Forelimb muscle (tissue), 1 donor: ENCODE results near the gene LPO. TPM values are rescaled to one million over a fixed set of nuclear protein-coding genes. Genes with fewer than 3 reads are reported as not detected.

ENCODE experiments used
- DNase-seq: peaks from one replicate; pipeline ENCODE4 v3.0.0-alpha.2; 2013; ENCODE audit warnings: low read depth
- polyA plus RNA-seq: library from polyadenylated mRNA; unstranded; fragments of 120-200 nt; gene quantifications from one replicate; pipeline ENCODE4 v1.2.1, GENCODE V29; 2013; ENCODE audit not compliant: insufficient read length

The LPO gene
- polyA plus RNA-seq, 1 donor, result 0.19 TPM

- DNase-seq, result no peak
Observed at GRCh38 chr17:58229384-58229783, 9.0 kb upstream of the LPO start.

GRCh38 chr17:58229881-58230280 lies 8.5 kb upstream of the LPO start:
- no peak for DNase-seq

- no peak for DNase-seq
Observed at GRCh38 chr17:58231641-58232040, 6.7 kb upstream of the LPO start.

GRCh38 chr17:58232707-58233156 lies 5.7 kb upstream of the LPO start:
- DNase-seq, result no peak

GRCh38 chr17:58233543-58233942 lies 4.8 kb upstream of the LPO start:
- DNase-seq, result no peak

- DNase-seq, result no peak
Observed at GRCh38 chr17:58234512-58234911, 3.9 kb upstream of the LPO start.

- no peak for DNase-seq
Observed at GRCh38 chr17:58235821-58236220, 2.6 kb upstream of the LPO start.

GRCh38 chr17:58236394-58236793 lies 2.0 kb upstream of the LPO start:
- DNase-seq, result no peak

GRCh38 chr17:58239987-58240386 lies 1.6 kb downstream of the LPO start:
- no peak for DNase-seq

GRCh38 chr17:58242171-58242784 lies 3.9 kb downstream of the LPO start:
- no peak for DNase-seq

GRCh38 chr17:58244963-58245362 lies 6.6 kb downstream of the LPO start:
- no peak for DNase-seq

GRCh38 chr17:58245428-58246103 lies 7.2 kb downstream of the LPO start:
- no peak for DNase-seq

- DNase-seq, result no peak
Observed at GRCh38 chr17:58246104-58246740, 7.8 kb downstream of the LPO start.

GRCh38 chr17:58246781-58247180 lies 8.4 kb downstream of the LPO start:
- DNase-seq, result no peak

GRCh38 chr17:58247511-58248363 lies 9.4 kb downstream of the LPO start:
- no peak for DNase-seq

- no peak for DNase-seq
Observed at GRCh38 chr17:58248955-58249269, 10.5 kb downstream of the LPO start.

GRCh38 chr17:58249270-58250133 lies 11.1 kb downstream of the LPO start:
- DNase-seq, result peak; percentile 32

GRCh38 chr17:58250344-58251011 lies 12.1 kb downstream of the LPO start:
- DNase-seq, result no peak

- DNase-seq, result no peak
Observed at GRCh38 chr17:58252141-58252540, 13.8 kb downstream of the LPO start.

GRCh38 chr17:58253082-58253481 lies 14.7 kb downstream of the LPO start:
- no peak for DNase-seq

GRCh38 chr17:58254803-58255202 lies 16.4 kb downstream of the LPO start:
- DNase-seq, result no peak
